Trophoblast cell (in vitro differentiated cells and primary cell): ENCODE data around the gene SURF6.
"Not testable (repeated sequence)": the region's sequence is repeated elsewhere in the genome, so short reads cannot be mapped to it uniquely, and the experiment has no call there.

Experiments
- DNase-seq, 2 donors: peaks; one replicate each; pipeline ENCODE4 v3.0.0-alpha.2; 2016
- H2AFZ ChIP-seq: 2 replicates; pipeline ENCODE4 v1.6.1; 2013; ENCODE audit warnings: low read length, moderate library complexity, mild to moderate bottlenecking; ENCODE audit not compliant: insufficient read depth, poor library complexity
- H2AK5ac ChIP-seq: 2 replicates; pipeline ENCODE4 v1.6.1; 2013; ENCODE audit warnings: mild to moderate bottlenecking, low read length
- H2BK120ac ChIP-seq: 2 replicates; pipeline ENCODE4 v1.6.1; 2013; ENCODE audit warnings: low read length, mild to moderate bottlenecking, moderate library complexity; ENCODE audit not compliant: insufficient read depth, poor library complexity
- H2BK12ac ChIP-seq: 2 replicates; pipeline ENCODE4 v1.6.1; 2013; ENCODE audit warnings: mild to moderate bottlenecking, low read length, moderate library complexity
- H2BK5ac ChIP-seq: 2 replicates; pipeline ENCODE4 v1.6.1; 2013; ENCODE audit warnings: low read length, low read depth, moderate library complexity, mild to moderate bottlenecking; ENCODE audit not compliant: poor library complexity
- H3K14ac ChIP-seq: 2 replicates; pipeline ENCODE4 v1.6.1; 2013; ENCODE audit warnings: mild to moderate bottlenecking, low read length
- H3K18ac ChIP-seq: 2 replicates; pipeline ENCODE4 v1.6.1; 2013; ENCODE audit warnings: mild to moderate bottlenecking, low read length
- H3K23ac ChIP-seq: 2 replicates; pipeline ENCODE4 v1.6.1; 2013; ENCODE audit warnings: low read length
- H3K27ac ChIP-seq: 2 replicates; pipeline ENCODE4 v1.5.1; 2013; ENCODE audit warnings: low read depth, mild to moderate bottlenecking, inconsistent platforms, low read length, moderate library complexity
- H3K27me3 ChIP-seq: 2 replicates; pipeline ENCODE4 v1.6.1; 2013; ENCODE audit warnings: inconsistent platforms, mild to moderate bottlenecking, low read length, moderate library complexity; ENCODE audit not compliant: insufficient read depth
- H3K36me3 ChIP-seq, 2 experiments: 1 replicate in 1 of 2; 2 replicates in 1 of 2; pipeline ENCODE4 v1.6.1; 2013; ENCODE audit warnings: low read length in 2 of 2, mild to moderate bottlenecking in 2 of 2, moderate library complexity in 1 of 2; ENCODE audit not compliant: insufficient read depth in 2 of 2, control insufficient read depth in 1 of 2
- H3K4ac ChIP-seq: 2 replicates; pipeline ENCODE4 v1.6.1; 2013; ENCODE audit warnings: low read depth, mild to moderate bottlenecking, low read length, moderate library complexity
- H3K4me1 ChIP-seq, 2 experiments: 1 replicate in 1 of 2; 2 replicates in 1 of 2; pipeline ENCODE4 v1.6.1; 2013; ENCODE audit warnings: low read length in 2 of 2, mild to moderate bottlenecking in 2 of 2, moderate library complexity in 1 of 2; ENCODE audit not compliant: insufficient read depth in 2 of 2, control insufficient read depth in 1 of 2
- H3K4me2 ChIP-seq: 2 replicates; pipeline ENCODE4 v1.6.1; 2013; ENCODE audit warnings: inconsistent platforms, mild to moderate bottlenecking, low read length, moderate library complexity
- H3K4me3 ChIP-seq: 2 replicates; pipeline ENCODE4 v1.5.1; 2013; ENCODE audit warnings: mild to moderate bottlenecking, low read depth, low read length, inconsistent platforms
- H3K79me1 ChIP-seq: one replicate; pipeline ENCODE4 v1.6.1; 2013; ENCODE audit warnings: low read length
- H3K79me2 ChIP-seq: 2 replicates; pipeline ENCODE4 v1.6.1; 2013; ENCODE audit warnings: low read length, mild to moderate bottlenecking; ENCODE audit not compliant: control insufficient read depth, insufficient read depth, poor library complexity
- H3K9ac ChIP-seq: 2 replicates; pipeline ENCODE4 v1.6.1; 2013; ENCODE audit warnings: mild to moderate bottlenecking, low read length
- H3K9me3 ChIP-seq: 2 replicates; pipeline ENCODE4 v1.6.1; 2013; ENCODE audit warnings: low read depth, mild to moderate bottlenecking, control low read depth, inconsistent platforms, low read length; ENCODE audit not compliant: insufficient read depth
- H4K12ac ChIP-seq: 2 replicates; pipeline ENCODE4 v1.6.1; 2013; ENCODE audit warnings: low read depth, mild to moderate bottlenecking, low read length, moderate library complexity
- H4K8ac ChIP-seq: 2 replicates; pipeline ENCODE4 v1.6.1; 2013; ENCODE audit warnings: low read depth, mild to moderate bottlenecking, low read length, moderate library complexity
- H4K91ac ChIP-seq: one replicate; pipeline ENCODE4 v1.6.1; 2013; ENCODE audit warnings: low read depth, mild to moderate bottlenecking, low read length, moderate library complexity
- WGBS: extraction: QIAGEN DNeasy Blood & Tissue Kit; methylation state at CpG from one replicate; pipeline ENCODE4 v1.1.7; 2013; ENCODE audit warnings: missing lambda C conversion rate; ENCODE audit not compliant: insufficient read length, insufficient coverage; ENCODE audit errors: extremely low coverage; 5-methylcytosine and 5-hydroxymethylcytosine counted together

Gene SURF6

DNA sequence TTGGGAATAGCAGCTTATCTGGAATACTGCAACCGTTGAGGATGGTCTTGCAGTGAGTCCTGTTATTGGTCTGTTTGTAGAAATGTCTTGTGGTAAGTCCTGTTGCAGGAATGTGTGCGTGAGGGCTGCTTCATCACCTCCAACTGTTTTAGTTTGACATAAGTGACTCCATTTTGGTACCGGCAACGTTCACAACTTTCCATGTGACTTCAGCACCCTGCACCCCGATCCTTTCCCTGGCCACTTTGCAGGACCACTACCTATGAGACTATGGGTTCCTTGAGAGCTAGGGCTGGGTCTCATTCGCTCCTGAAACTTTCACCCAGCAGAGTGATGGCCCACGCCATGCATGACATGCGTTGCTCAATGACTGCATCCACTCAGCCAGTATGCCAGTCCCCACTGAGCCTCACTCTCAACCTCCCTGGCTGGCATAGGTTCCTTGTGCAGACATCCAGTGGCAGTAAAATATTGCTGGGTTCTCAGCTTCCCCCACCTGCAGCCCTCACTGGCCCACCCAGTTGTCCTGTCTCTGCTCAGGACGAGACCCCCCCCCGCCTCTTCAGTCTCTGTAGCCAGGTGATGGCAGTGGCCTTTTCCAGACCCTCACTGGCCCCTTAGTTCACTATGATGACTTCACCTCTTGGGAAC lies 8.0 kb downstream of the SURF6 start:
- Histone ChIP-seq H3K23ac (no peak overlapping the region), H3K36me3 (peaks cover 20 to 23% of the 10 kb centered on the region in 2 experiments), H2BK120ac (no peak overlapping the region), H3K14ac (no peak overlapping the region), H3K4me2 (no peak overlapping the region), H4K91ac (no peak overlapping the region), H2AK5ac (no peak overlapping the region), H2AFZ (no peak overlapping the region), H4K12ac (no peak overlapping the region), H3K9me3 (peaks cover 11% of the 10 kb centered on the region), H2BK12ac (no peak overlapping the region), H3K4me3 (no peak overlapping the region), H3K4ac (no peak overlapping the region), H3K18ac (no peak overlapping the region), H2BK5ac (no peak overlapping the region), H3K79me1 (no peaks in the 10 kb centered on the region), H3K27me3 (no peaks in the 10 kb centered on the region), H3K9ac (no peak overlapping the region), H3K27ac (no peak overlapping the region), H4K8ac (no peak overlapping the region), H3K79me2 (no peaks in the 10 kb centered on the region), H3K4me1 (no peaks in the 10 kb centered on the region)
- WGBS: no CpG with 5 or more reads among the region's 10 CpGs
- no peak for DNase-seq

DNA sequence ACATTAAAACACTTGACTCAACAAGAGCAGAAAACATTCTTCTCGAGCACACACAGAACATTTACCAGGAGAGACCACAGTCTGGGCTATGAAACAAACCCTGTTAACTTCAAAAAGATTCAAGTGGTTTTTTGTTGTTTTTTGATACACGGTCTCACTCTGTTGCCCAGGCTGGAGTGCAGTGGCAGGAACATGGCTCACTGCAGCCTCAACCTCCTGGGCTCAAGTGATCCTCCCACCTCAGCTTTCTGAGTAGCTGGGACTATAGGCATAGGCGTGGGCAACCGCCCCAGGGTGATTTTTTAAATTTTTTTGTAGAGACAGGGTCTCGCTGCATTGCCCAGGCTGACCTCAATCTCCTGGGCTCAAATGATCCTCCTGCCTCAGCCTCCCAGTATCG lies 9.0 kb downstream of the SURF6 start:
- not testable (repeated sequence) for H4K8ac ChIP-seq, H3K79me2 ChIP-seq, H2AK5ac ChIP-seq, H3K4me2 ChIP-seq, H3K4me1 ChIP-seq, H2BK120ac ChIP-seq, H4K91ac ChIP-seq, H4K12ac ChIP-seq, H2BK12ac ChIP-seq, H3K23ac ChIP-seq, H3K79me1 ChIP-seq, H3K4me3 ChIP-seq, DNase-seq, H3K14ac ChIP-seq, H2BK5ac ChIP-seq, H3K27me3 ChIP-seq, H2AFZ ChIP-seq, H3K9ac ChIP-seq, H3K27ac ChIP-seq, H3K4ac ChIP-seq, H3K18ac ChIP-seq
- Histone ChIP-seq H3K9me3 (peaks cover 16% of the 10 kb centered on the region), H3K36me3 (peaks cover 11 to 14% of the 10 kb centered on the region in 2 experiments)
- WGBS: no CpG with 5 or more reads among the region's 6 CpGs

DNA sequence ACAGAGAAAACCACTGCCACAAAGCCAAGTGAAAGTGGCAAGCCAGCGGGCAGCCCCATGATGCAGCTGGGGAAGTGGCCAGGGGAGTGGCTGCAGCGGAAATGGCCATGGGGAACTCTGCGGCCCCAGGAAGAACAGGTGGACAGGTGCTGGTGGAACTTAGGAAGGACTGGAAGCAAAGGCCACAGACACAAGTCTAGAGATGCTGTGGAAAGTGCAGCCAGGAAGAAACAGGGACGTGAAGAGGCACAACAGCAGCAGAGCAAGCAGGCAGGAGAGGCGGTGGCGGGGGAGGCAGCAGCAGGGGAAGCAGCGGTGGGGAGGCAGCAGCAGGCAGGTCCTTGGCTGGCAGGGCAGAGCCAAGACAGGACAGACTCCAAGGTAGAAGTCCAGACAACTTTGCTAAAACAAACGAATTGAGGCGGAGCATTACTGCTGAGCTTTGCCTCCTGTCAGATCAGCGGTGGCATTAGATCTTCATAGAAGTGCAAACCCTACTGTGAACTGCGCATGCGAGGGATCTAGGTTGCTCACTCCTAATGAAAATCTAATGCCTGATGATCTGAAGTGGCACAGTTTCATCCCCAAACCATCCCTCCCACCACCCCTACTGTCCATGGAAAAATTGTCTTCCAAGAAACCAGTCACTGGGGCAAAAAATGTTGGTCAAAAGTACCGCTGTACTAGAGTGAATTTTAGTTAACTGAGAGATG lies 11.8 kb downstream of the SURF6 start:
- no peaks in the 10 kb centered on the region for H3K4me1 ChIP-seq
- no peak overlapping the region for H3K4me2 ChIP-seq
- no peak overlapping the region for H2BK5ac ChIP-seq
- H2BK12ac ChIP-seq: no peak overlapping the region
- H3K27ac ChIP-seq: no peak overlapping the region
- H4K8ac ChIP-seq: no peak overlapping the region
- H2AK5ac ChIP-seq: no peak overlapping the region
- no peak overlapping the region for H3K23ac ChIP-seq
- no peak for DNase-seq
- no peak overlapping the region for H2BK120ac ChIP-seq
- H3K4ac ChIP-seq: no peak overlapping the region
- H3K4me3 ChIP-seq: no peak overlapping the region
- H4K12ac ChIP-seq: no peak overlapping the region
- no peaks in the 10 kb centered on the region for H3K79me1 ChIP-seq
- H3K27me3 ChIP-seq: no peaks in the 10 kb centered on the region
- H3K18ac ChIP-seq: no peak overlapping the region
- no peak overlapping the region for H3K14ac ChIP-seq
- no peaks in the 10 kb centered on the region for H3K79me2 ChIP-seq
- H4K91ac ChIP-seq: no peak overlapping the region
- H3K9me3 ChIP-seq: peaks cover 16% of the 10 kb centered on the region
- no peaks in the 10 kb centered on the region for H3K36me3 ChIP-seq
- WGBS: no CpG with 5 or more reads among the region's 13 CpGs
- no peak overlapping the region for H3K9ac ChIP-seq
- H2AFZ ChIP-seq: no peak overlapping the region

DNA sequence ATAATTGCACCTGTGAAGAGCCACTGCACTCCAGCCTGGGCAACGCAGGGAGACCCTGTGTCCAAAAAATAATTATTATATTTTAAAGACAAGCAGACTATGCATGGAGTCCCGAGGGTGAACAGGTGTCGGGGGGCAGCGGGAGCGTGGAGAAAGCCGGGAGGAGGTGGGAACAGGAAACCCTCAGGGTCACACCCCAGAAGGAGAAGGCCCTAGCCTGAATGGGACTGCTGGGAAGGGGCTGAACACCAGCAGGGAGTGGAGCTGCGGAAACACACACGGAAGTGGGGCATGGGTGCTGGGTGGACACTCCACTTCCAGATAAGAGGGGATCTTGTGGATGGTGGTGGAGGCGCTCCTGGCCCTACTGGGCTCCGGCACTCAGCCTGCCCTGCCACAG lies 12.8 kb downstream of the SURF6 start:
- H3K4me2 ChIP-seq: no peak overlapping the region
- no peaks in the 10 kb centered on the region for H3K79me1 ChIP-seq
- no peak overlapping the region for H2AK5ac ChIP-seq
- H3K18ac ChIP-seq: no peak overlapping the region
- H2BK5ac ChIP-seq: no peak overlapping the region
- H3K14ac ChIP-seq: no peak overlapping the region
- H3K79me2 ChIP-seq: no peaks in the 10 kb centered on the region
- no peak overlapping the region for H3K9ac ChIP-seq
- no peak overlapping the region for H2BK12ac ChIP-seq
- H3K9me3 ChIP-seq: peaks cover 16% of the 10 kb centered on the region
- WGBS: no CpG with 5 or more reads among the region's 10 CpGs
- H3K4ac ChIP-seq: no peak overlapping the region
- H3K36me3 ChIP-seq: no peaks in the 10 kb centered on the region
- H4K12ac ChIP-seq: no peak overlapping the region
- H4K8ac ChIP-seq: no peak overlapping the region
- H4K91ac ChIP-seq: no peak overlapping the region
- H3K23ac ChIP-seq: no peak overlapping the region
- no peak overlapping the region for H2BK120ac ChIP-seq
- no peak for DNase-seq
- no peak overlapping the region for H2AFZ ChIP-seq
- H3K4me1 ChIP-seq: no peaks in the 10 kb centered on the region
- no peaks in the 10 kb centered on the region for H3K27me3 ChIP-seq
- no peak overlapping the region for H3K4me3 ChIP-seq
- no peak overlapping the region for H3K27ac ChIP-seq
